Measurements from ENCODE around the gene NPBWR2.

GRCh38 chr20:64093013-64093503 lies 14.3 kb downstream of the NPBWR2 start:
- TF ChIP-seq, protein P1, sequence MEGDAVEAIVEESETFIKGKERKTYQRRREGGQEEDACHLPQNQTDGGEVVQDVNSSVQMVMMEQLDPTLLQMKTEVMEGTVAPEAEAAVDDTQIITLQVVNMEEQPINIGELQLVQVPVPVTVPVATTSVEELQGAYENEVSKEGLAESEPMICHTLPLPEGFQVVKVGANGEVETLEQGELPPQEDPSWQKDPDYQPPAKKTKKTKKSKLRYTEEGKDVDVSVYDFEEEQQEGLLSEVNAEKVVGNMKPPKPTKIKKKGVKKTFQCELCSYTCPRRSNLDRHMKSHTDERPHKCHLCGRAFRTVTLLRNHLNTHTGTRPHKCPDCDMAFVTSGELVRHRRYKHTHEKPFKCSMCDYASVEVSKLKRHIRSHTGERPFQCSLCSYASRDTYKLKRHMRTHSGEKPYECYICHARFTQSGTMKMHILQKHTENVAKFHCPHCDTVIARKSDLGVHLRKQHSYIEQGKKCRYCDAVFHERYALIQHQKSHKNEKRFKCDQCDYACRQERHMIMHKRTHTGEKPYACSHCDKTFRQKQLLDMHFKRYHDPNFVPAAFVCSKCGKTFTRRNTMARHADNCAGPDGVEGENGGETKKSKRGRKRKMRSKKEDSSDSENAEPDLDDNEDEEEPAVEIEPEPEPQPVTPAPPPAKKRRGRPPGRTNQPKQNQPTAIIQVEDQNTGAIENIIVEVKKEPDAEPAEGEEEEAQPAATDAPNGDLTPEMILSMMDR (conservative IDR thresholded peaks at IDR 0.05 in 1 of 2, IDR thresholded peaks at IDR 0.05 in 1 of 2; ENCODE audit: low read depth in 1 of 2, low read length in 2 of 2) = no peak
- TF ChIP-seq EZH2 (IDR thresholded peaks at IDR 0.05; ENCODE audit: low read length, missing control alignments) = no peak
